Natural killer cell (primary cell): Measurements from ENCODE around the gene NECTIN1. TPM values are rescaled to one million over a fixed set of nuclear protein-coding genes. Genes with fewer than 3 reads are reported as not detected.

Experiments used
- ATAC-seq, 3 donors: fragments of 150-1000 bp in 2 of 3; fragments of 200-7000 bp in 1 of 3; cut with Tn5 transposase; 1 replicate in 1 of 3; 2 replicates in 2 of 3; pipeline ENCODE4 v1.10.0; 2021; ENCODE audit warnings: mild to moderate bottlenecking in 2 of 3, moderate library complexity in 2 of 3
- DNase-seq, 2 donors: peaks; one replicate each; pipeline versions ENCODE4 v3.0.0 to v3.0.0-alpha.2; 2013 to 2021; ENCODE audit warnings: mixed read lengths in 1 of 2
- H3K27ac ChIP-seq: one replicate; pipeline ENCODE4 v1.5.1; 2013; ENCODE audit warnings: mild to moderate bottlenecking, low read length
- H3K27me3 ChIP-seq: one replicate; pipeline ENCODE4 v1.6.1; 2013; ENCODE audit warnings: low read length; ENCODE audit not compliant: control insufficient read depth, insufficient read depth
- H3K36me3 ChIP-seq: one replicate; pipeline ENCODE4 v1.6.1; 2013; ENCODE audit warnings: low read length; ENCODE audit not compliant: control insufficient read depth, insufficient read depth
- H3K4me1 ChIP-seq: one replicate; pipeline ENCODE4 v1.6.1; 2013; ENCODE audit warnings: low read length; ENCODE audit not compliant: control insufficient read depth, insufficient read depth
- H3K4me3 ChIP-seq: one replicate; pipeline ENCODE4 v1.5.1; 2013; ENCODE audit warnings: low read length
- H3K9me3 ChIP-seq: one replicate; pipeline ENCODE4 v1.6.1; 2013; ENCODE audit warnings: low read length; ENCODE audit not compliant: control insufficient read depth, insufficient read depth
- H3K27ac Mint-ChIP-seq, 2 donors: one replicate each; pipeline ENCODE4 v1.8.0; 2022; ENCODE audit warnings: mild to moderate bottlenecking in 2 of 2, mixed read lengths in 2 of 2, moderate library complexity in 1 of 2
- H3K27me3 Mint-ChIP-seq, 2 donors: one replicate each; pipeline ENCODE4 v1.8.0; 2022; ENCODE audit warnings: low read depth in 2 of 2, mixed read lengths in 2 of 2
- H3K36me3 Mint-ChIP-seq: one replicate; pipeline ENCODE4 v1.8.0; 2022; ENCODE audit warnings: mixed read lengths
- H3K4me1 Mint-ChIP-seq, 2 donors: one replicate each; pipeline ENCODE4 v1.8.0; 2022; ENCODE audit warnings: mixed read lengths in 2 of 2
- H3K4me3 Mint-ChIP-seq: one replicate; pipeline ENCODE4 v1.8.0; 2022; ENCODE audit warnings: mild to moderate bottlenecking, moderate library complexity, mixed read lengths
- H3K9me3 Mint-ChIP-seq, 2 donors: one replicate each; pipeline ENCODE4 v1.8.0; 2022; ENCODE audit warnings: mixed read lengths in 2 of 2
- CTCF ChIP-seq: fragments of 200-600 bp; IDR thresholded peaks from one replicate; pipeline ENCODE4 v1.8.0; 2022; ENCODE audit warnings: antibody characterized with exemption
- WGBS: methylation state at CpG from one replicate; pipeline ENCODE4 v1.1.7; 2013; ENCODE audit warnings: missing lambda C conversion rate; ENCODE audit not compliant: insufficient coverage; 5-methylcytosine and 5-hydroxymethylcytosine counted together
- intact Hi-C: fragments of 100-400 bp; cut with micrococcal nuclease; formaldehyde crosslinking; loops from one replicate; pipeline ENCODE4 v1.14.2; 2022
- total RNA-seq, 4 donors: library from RNA; stranded (reverse); fragments of 120-200 nt in 1 of 4; gene quantifications; one replicate each; pipeline versions ENCODE4 v1.2.3 to v1.2.4, GENCODE V29; 2013 to 2022

Gene NECTIN1
- total RNA-seq, 3 donors from 2014 or later (not counting 1 experiment from before 2014, with no cell fraction given) = 5.8 to 18.8 (median 7.8) TPM

GRCh38 chr11:119639642-119640205 is 89.3 kb downstream of the NECTIN1 start:
- H3K27ac ChIP-seq = no peak overlapping the region
- intact Hi-C loops = no loop called here
- Mint-ChIP-seq H3K4me1 (no peaks in the 10 kb centered on the region), H3K36me3 (no peaks in the 10 kb centered on the region), H3K9me3 (no peaks in the 10 kb centered on the region), H3K27me3 (peaks cover 6 to 10% of the 10 kb centered on the region in 2 donors), H3K27ac (no peak overlapping the region), H3K4me3 (no peak overlapping the region)
- no peak overlapping the region for H3K4me3 ChIP-seq
- ATAC-seq (no peak), DNase-seq (no peak)
- H3K27me3 ChIP-seq = no peaks in the 10 kb centered on the region
- WGBS = 75% methylated on average over 11 of the region's 11 CpGs
- TF ChIP-seq CTCF = no peak
- no peaks in the 10 kb centered on the region for H3K36me3 ChIP-seq
- H3K4me1 ChIP-seq = no peaks in the 10 kb centered on the region
- no peaks in the 10 kb centered on the region for H3K9me3 ChIP-seq

DNA sequence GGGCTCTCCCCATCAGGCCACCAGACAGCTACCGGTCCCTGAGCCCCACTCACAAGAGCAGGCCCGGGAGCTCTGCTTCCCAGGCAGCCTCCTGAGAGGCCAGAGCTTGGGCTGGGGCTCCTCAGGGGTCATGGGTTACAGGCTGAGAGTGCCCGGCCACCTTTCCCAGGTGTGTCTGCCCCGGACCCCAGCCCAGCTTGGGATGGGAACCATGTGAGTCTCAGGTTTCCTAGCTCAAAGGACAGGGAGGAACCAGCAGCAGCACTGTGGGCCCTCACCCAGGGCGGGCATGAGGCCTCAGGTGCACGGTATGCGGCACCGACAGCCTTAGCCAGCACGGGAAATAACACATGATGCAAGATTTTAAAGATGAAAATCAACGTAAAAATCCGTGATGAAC is 90.1 kb downstream of the NECTIN1 start:
- no peak for TF ChIP-seq CTCF
- H3K36me3 Mint-ChIP-seq = no peaks in the 10 kb centered on the region
- no peak overlapping the region for H3K4me3 ChIP-seq
- intact Hi-C loops = no loop called here
- H3K36me3 ChIP-seq = no peaks in the 10 kb centered on the region
- no peaks in the 10 kb centered on the region for H3K9me3 Mint-ChIP-seq
- no peaks in the 10 kb centered on the region for H3K27me3 ChIP-seq
- H3K4me1 ChIP-seq = no peaks in the 10 kb centered on the region
- no peaks in the 10 kb centered on the region for H3K4me1 Mint-ChIP-seq
- no peaks in the 10 kb centered on the region for H3K9me3 ChIP-seq
- H3K27me3 Mint-ChIP-seq = peaks cover 6% of the 10 kb centered on the region in 2 donors
- WGBS = 78% methylated on average over 11 of the region's 11 CpGs
- H3K4me3 Mint-ChIP-seq = no peak overlapping the region
- no peak overlapping the region for H3K27ac Mint-ChIP-seq
- no peak for ATAC-seq
- DNase-seq = no peak
- H3K27ac ChIP-seq = no peak overlapping the region

DNA sequence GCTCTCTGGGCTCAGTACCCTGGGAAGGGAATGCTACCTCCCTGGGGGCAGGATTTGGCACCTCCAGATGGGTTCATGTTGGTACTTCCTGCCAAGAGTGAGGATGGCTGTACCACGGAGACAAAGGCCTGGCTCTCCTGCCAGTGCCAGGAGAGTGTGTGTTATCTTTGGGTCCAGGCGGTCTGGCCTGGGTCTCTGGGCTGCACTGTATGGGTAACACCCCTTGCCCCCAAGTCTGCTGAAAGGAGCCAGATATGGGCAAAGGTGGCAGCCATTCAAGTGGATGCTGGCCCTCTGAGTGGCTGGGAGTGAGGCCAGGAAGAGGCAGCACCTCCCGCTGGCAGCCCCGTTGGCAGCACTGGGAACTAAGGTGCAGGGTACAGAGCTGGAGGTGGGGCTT is 91.5 kb downstream of the NECTIN1 start:
- no peaks in the 10 kb centered on the region for H3K9me3 Mint-ChIP-seq
- no peak for TF ChIP-seq CTCF
- H3K27me3 Mint-ChIP-seq = peaks cover 6% of the 10 kb centered on the region in 2 donors
- intact Hi-C loops = no loop called here
- no peak overlapping the region for H3K27ac ChIP-seq
- no peaks in the 10 kb centered on the region for H3K4me1 ChIP-seq
- DNase-seq (no peak), ATAC-seq (no peak)
- 87% methylated on average over 4 of the region's 4 CpGs for WGBS
- no peak overlapping the region for H3K27ac Mint-ChIP-seq
- no peaks in the 10 kb centered on the region for H3K4me1 Mint-ChIP-seq
- no peak overlapping the region for H3K4me3 ChIP-seq
- H3K9me3 ChIP-seq = no peaks in the 10 kb centered on the region
- no peaks in the 10 kb centered on the region for H3K36me3 Mint-ChIP-seq
- no peaks in the 10 kb centered on the region for H3K27me3 ChIP-seq
- no peaks in the 10 kb centered on the region for H3K36me3 ChIP-seq
- no peak overlapping the region for H3K4me3 Mint-ChIP-seq

GRCh38 chr11:119635776-119636175 is 93.2 kb downstream of the NECTIN1 start:
- no peaks in the 10 kb centered on the region for H3K36me3 ChIP-seq
- H3K4me3 ChIP-seq = no peak overlapping the region
- no peak for TF ChIP-seq CTCF
- Mint-ChIP-seq H3K27ac (no peak overlapping the region), H3K4me3 (no peak overlapping the region), H3K4me1 (no peaks in the 10 kb centered on the region), H3K9me3 (no peaks in the 10 kb centered on the region), H3K27me3 (peaks cover 6% of the 10 kb centered on the region in 2 donors), H3K36me3 (no peaks in the 10 kb centered on the region)
- intact Hi-C loops = no loop called here
- H3K9me3 ChIP-seq = no peaks in the 10 kb centered on the region
- H3K27me3 ChIP-seq = no peaks in the 10 kb centered on the region
- WGBS = 90% methylated on average over 7 of the region's 8 CpGs
- H3K4me1 ChIP-seq = no peaks in the 10 kb centered on the region
- ATAC-seq (no peak), DNase-seq (no peak)
- H3K27ac ChIP-seq = no peak overlapping the region
